ENCODE data around the gene KRTAP13-2.

DNA sequence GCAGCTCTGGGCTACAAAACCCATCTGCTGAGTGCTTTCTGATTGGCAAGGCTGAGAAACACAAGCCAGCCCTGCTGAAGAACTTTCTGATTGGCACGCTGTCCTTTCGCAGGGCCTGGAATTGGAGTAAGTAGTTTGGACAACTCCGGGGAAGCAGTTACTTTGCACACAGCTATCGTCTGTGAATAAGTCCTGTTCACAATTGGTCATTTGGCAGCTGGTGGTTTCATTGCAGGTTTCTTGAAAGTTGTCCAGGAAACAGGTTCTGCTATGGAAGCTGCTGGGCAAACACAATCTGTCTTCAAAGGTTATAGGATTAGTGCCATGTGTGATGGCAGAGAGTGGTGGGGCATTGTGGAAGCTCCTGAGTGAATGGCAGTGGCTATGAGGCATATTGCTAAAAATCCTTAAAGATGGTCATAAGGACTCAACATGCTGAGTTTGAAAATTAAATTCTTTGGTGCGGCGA, 34.8 kb downstream of the KRTAP13-2 start, which contains the start of gene KRTAP27-1:
- TF ChIP-seq, protein P1, sequence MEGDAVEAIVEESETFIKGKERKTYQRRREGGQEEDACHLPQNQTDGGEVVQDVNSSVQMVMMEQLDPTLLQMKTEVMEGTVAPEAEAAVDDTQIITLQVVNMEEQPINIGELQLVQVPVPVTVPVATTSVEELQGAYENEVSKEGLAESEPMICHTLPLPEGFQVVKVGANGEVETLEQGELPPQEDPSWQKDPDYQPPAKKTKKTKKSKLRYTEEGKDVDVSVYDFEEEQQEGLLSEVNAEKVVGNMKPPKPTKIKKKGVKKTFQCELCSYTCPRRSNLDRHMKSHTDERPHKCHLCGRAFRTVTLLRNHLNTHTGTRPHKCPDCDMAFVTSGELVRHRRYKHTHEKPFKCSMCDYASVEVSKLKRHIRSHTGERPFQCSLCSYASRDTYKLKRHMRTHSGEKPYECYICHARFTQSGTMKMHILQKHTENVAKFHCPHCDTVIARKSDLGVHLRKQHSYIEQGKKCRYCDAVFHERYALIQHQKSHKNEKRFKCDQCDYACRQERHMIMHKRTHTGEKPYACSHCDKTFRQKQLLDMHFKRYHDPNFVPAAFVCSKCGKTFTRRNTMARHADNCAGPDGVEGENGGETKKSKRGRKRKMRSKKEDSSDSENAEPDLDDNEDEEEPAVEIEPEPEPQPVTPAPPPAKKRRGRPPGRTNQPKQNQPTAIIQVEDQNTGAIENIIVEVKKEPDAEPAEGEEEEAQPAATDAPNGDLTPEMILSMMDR (IDR thresholded peaks at IDR 0.05), result no peak
- TF ChIP-seq POLR2A (IDR thresholded peaks at IDR 0.05), result no peak
